DOHH2 (cell line): ENCODE data around the gene PRDX6.

Experiments
- H3F3A ChIP-seq: fragments of 200-600 bp; sonication (generic), shearing (Covaris generic); 2 replicates; pipeline ENCODE4 v1.6.0; 2016; ENCODE audit warnings: antibody characterized with exemption, mild to moderate bottlenecking; ENCODE audit not compliant: control insufficient read depth, insufficient read depth
- H3K27ac ChIP-seq: fragments of 200-600 bp; sonication (generic); 2 replicates; pipeline ENCODE4 v1.5.1; 2014; ENCODE audit warnings: low read depth, mild to moderate bottlenecking, low read length, moderate library complexity
- H3K27me3 ChIP-seq: fragments of 200-600 bp; sonication (generic); 2 replicates; pipeline ENCODE4 v1.6.1; 2014; ENCODE audit warnings: mild to moderate bottlenecking, low read length, mixed read lengths; ENCODE audit not compliant: control insufficient read depth
- H3K36me3 ChIP-seq: fragments of 200-600 bp; sonication (generic); 2 replicates; pipeline ENCODE4 v1.6.1; 2014; ENCODE audit warnings: mild to moderate bottlenecking, low read length, moderate library complexity, mixed read lengths; ENCODE audit not compliant: control insufficient read depth
- H3K4me1 ChIP-seq: fragments of 200-600 bp; sonication (generic); 2 replicates; pipeline ENCODE4 v1.6.1; 2014; ENCODE audit warnings: mild to moderate bottlenecking, low read length, mixed read lengths; ENCODE audit not compliant: control insufficient read depth
- H3K4me2 ChIP-seq: fragments of 200-600 bp; sonication (generic); 2 replicates; pipeline ENCODE4 v1.6.0; 2014; ENCODE audit warnings: mild to moderate bottlenecking, low read length, moderate library complexity
- H3K4me3 ChIP-seq: fragments of 200-600 bp; sonication (generic); 2 replicates; pipeline ENCODE4 v1.5.1; 2014; ENCODE audit warnings: mild to moderate bottlenecking, low read length, mixed read lengths
- H3K79me2 ChIP-seq: fragments of 200-600 bp; sonication (generic); 2 replicates; pipeline ENCODE4 v1.6.1; 2014; ENCODE audit warnings: mild to moderate bottlenecking, low read length, mixed read lengths; ENCODE audit not compliant: control insufficient read depth
- H3K9me2 ChIP-seq: fragments of 200-600 bp; sonication (generic); replicated peaks from 2 replicates; pipeline ENCODE4 v1.6.1; 2014; ENCODE audit warnings: mild to moderate bottlenecking, low read length, mixed read lengths; ENCODE audit not compliant: control insufficient read depth
- H3K9me3 ChIP-seq: fragments of 200-600 bp; sonication (generic); 2 replicates; pipeline ENCODE4 v1.6.1; 2014; ENCODE audit warnings: antibody characterized with exemption, low read length, mixed read lengths; ENCODE audit not compliant: control insufficient read depth, insufficient read depth
- H4K20me1 ChIP-seq: fragments of 200-600 bp; sonication (generic); 2 replicates; pipeline ENCODE4 v1.6.0; 2014; ENCODE audit warnings: low read depth, mild to moderate bottlenecking, antibody characterized with exemption, low read length, moderate library complexity; ENCODE audit not compliant: control insufficient read depth, insufficient read depth
- EZH2phosphoT487 ChIP-seq: fragments of 200-600 bp; sonication (generic); IDR thresholded peaks from 2 replicates; pipeline ENCODE4 v1.6.1; 2017; ENCODE audit warnings: borderline replicate concordance, mild to moderate bottlenecking, antibody characterized with exemption, low read length, moderate library complexity, mixed read lengths
- TF ChIP-seq, protein P1 (sequence below): fragments of 200-600 bp; sonication (generic); IDR thresholded peaks from one replicate; pipeline ENCODE4 v1.5.1; 2014; ENCODE audit warnings: antibody characterized with exemption, mild to moderate bottlenecking, low read depth, low read length; ENCODE audit not compliant: poor library complexity, severe bottlenecking

Gene PRDX6

DNA sequence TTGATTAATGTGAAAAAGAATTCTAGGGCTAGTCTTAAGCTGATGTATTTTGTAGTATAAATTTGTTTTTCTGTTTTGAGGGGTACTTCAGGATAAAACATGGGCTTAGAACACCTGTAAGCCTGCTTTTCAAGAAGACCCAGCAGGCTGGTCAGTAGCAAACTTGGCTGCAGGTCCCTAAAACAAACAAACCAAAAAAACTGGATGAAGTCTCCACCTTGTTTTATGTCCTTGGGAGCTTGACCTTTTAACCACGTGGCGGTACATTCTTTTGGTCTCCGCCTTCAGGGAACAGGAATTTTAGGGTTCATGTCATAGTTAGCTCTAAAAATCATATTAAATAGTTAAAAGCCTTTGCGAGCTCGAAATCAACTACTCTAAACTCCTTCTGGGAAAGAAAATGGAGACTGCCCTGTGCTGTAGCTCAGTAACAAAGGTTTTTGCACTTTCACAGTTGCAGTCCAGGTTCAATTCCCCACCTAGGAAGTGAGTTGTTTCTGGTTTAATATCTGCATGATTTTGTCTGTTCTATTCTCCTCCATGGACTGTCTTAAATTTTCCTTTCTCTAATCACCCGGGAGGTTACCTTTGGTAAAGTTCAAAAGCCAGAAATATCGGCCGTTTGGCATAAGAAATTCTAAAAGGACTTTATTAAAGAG lies 18.6 kb downstream of the PRDX6 start:
- Histone ChIP-seq H3K9me2 (no peaks in the 10 kb centered on the region), H3K27me3 (no peaks in the 10 kb centered on the region), H3F3A (no peaks in the 10 kb centered on the region), H4K20me1 (no peaks in the 10 kb centered on the region), H3K4me2 (no peak overlapping the region), H3K79me2 (no peaks in the 10 kb centered on the region), H3K36me3 (no peaks in the 10 kb centered on the region), H3K4me1 (no peaks in the 10 kb centered on the region), H3K27ac (no peak overlapping the region), H3K4me3 (no peak overlapping the region), H3K9me3 (no peaks in the 10 kb centered on the region)
- TF ChIP-seq EZH2phosphoT487: no peak

DNA sequence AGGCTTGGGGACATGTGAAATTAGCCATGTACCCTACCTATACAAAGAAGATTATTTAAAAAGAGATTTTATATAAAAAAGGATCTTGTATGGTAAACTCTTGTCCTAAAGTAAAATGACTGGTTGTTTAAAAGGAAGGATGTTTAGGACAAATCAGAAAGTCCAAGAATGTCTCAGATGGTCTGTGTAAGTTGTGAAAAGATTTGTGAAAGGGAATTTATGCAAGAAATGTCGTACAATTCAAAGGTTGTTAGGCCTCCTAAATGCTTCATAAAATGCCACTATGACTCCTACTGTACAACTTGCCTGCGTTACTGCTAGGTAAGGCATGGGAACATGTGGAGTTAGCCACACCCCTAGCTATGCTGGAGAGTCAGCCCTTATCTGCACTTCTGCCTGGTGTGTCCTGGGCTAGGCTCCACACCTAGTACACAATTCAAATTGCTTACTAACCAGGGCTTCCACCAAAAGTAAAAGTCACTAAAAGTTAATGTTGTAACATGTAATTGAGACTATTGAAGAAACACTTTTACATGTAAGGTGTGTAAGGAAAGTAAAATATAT lies 19.7 kb downstream of the PRDX6 start:
- Histone ChIP-seq H3K27ac (no peak overlapping the region), H3K4me3 (no peak overlapping the region), H3K27me3 (no peaks in the 10 kb centered on the region), H3K4me2 (no peak overlapping the region), H3K4me1 (no peaks in the 10 kb centered on the region), H3K9me3 (no peaks in the 10 kb centered on the region), H3K79me2 (no peaks in the 10 kb centered on the region), H3F3A (no peaks in the 10 kb centered on the region), H4K20me1 (no peaks in the 10 kb centered on the region), H3K36me3 (no peaks in the 10 kb centered on the region), H3K9me2 (no peaks in the 10 kb centered on the region)
- TF ChIP-seq EZH2phosphoT487: no peak
- TF ChIP-seq, protein P1, sequence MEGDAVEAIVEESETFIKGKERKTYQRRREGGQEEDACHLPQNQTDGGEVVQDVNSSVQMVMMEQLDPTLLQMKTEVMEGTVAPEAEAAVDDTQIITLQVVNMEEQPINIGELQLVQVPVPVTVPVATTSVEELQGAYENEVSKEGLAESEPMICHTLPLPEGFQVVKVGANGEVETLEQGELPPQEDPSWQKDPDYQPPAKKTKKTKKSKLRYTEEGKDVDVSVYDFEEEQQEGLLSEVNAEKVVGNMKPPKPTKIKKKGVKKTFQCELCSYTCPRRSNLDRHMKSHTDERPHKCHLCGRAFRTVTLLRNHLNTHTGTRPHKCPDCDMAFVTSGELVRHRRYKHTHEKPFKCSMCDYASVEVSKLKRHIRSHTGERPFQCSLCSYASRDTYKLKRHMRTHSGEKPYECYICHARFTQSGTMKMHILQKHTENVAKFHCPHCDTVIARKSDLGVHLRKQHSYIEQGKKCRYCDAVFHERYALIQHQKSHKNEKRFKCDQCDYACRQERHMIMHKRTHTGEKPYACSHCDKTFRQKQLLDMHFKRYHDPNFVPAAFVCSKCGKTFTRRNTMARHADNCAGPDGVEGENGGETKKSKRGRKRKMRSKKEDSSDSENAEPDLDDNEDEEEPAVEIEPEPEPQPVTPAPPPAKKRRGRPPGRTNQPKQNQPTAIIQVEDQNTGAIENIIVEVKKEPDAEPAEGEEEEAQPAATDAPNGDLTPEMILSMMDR: no peak

DNA sequence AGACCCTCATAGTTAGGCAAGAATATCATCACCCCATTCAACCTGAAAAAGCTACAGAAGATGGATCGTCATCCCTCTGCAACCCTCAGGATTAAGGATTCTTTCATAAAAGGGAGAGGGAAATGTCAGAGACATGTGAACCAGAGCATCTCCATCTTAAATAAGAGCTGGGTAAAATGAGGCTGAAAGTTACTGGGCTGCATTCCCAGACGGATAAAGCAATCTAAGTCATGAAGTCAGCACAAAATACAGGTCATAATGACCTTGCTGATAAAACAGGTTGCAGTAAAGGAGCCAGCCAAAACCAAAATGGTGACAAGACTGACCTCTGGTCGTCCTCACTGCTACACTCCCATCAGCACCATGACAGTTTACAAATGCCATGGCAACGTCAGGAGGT lies 22.6 kb downstream of the PRDX6 start:
- H3K9me3 ChIP-seq: no peaks in the 10 kb centered on the region
- H3K4me3 ChIP-seq: no peak overlapping the region
- no peaks in the 10 kb centered on the region for H3K27me3 ChIP-seq
- no peaks in the 10 kb centered on the region for H3F3A ChIP-seq
- no peaks in the 10 kb centered on the region for H3K9me2 ChIP-seq
- H3K27ac ChIP-seq: no peak overlapping the region
- H4K20me1 ChIP-seq: no peaks in the 10 kb centered on the region
- TF ChIP-seq, protein P1: no peak
- TF ChIP-seq EZH2phosphoT487: no peak
- no peaks in the 10 kb centered on the region for H3K4me1 ChIP-seq
- no peak overlapping the region for H3K4me2 ChIP-seq
- H3K36me3 ChIP-seq: no peaks in the 10 kb centered on the region
- no peaks in the 10 kb centered on the region for H3K79me2 ChIP-seq

DNA sequence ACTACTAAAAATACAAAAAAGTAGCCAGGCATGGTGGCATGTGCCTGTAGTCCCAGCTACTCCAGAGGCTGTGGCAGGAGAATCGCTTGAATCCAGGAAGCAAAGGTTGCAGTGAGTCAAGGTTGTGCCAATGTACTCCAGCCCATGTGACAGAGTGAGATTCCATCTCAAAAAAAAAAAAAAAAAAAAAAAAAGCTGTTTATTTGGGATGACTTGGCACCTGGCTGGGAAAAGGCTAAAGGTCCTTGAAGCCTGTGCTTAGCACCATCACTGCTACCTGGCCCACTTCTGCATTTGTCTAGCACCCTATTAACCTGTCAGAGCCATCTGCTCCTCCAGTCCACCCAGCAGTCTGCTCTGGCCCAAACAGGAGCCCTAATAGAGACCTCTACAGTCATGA lies 25.0 kb downstream of the PRDX6 start:
- TF ChIP-seq, protein P1: no peak
- no peak for TF ChIP-seq EZH2phosphoT487
- H3K79me2 ChIP-seq: no peaks in the 10 kb centered on the region

More for the DNA sequence above, 25.0 kb downstream of the PRDX6 start:
- no peaks in the 10 kb centered on the region for H3K27me3 ChIP-seq
- no peaks in the 10 kb centered on the region for H3K4me1 ChIP-seq
- H3K36me3 ChIP-seq: no peaks in the 10 kb centered on the region
- no peaks in the 10 kb centered on the region for H3K9me2 ChIP-seq
- H3K4me3 ChIP-seq: no peak overlapping the region
- no peak overlapping the region for H3K4me2 ChIP-seq
- no peak overlapping the region for H3K27ac ChIP-seq
- H4K20me1 ChIP-seq: no peaks in the 10 kb centered on the region
- no peaks in the 10 kb centered on the region for H3F3A ChIP-seq
- no peaks in the 10 kb centered on the region for H3K9me3 ChIP-seq
